ENCODE measurements around the gene QRFPR. TPM values are rescaled to one million over a fixed set of nuclear protein-coding genes. Genes with fewer than 3 reads are reported as not detected.

The QRFPR gene
- polyA plus RNA-seq, 1 donor: 1.7 TPM

Other genes starting within 250 kb of the QRFPR start
- gene TNIP3, start 216.7 kb downstream of the QRFPR start, polyA plus RNA-seq (ENCODE audit: insufficient read length): not detected

All from forelimb muscle (tissue), 1 donor.